Suprapubic skin (tissue), 3 donors: ENCODE measurements around the gene MYH16.

Experiments used
- EP300 ChIP-seq: sonication (generic); formaldehyde crosslinking; IDR thresholded peaks from one replicate; pipeline ENCODE4 v1.6.1; 2017; ENCODE audit warnings: antibody characterized with exemption
- TF ChIP-seq, protein P1 (sequence below), 2 donors: fragments of 200-600 bp in 1 of 2; fragments of 450-650 bp in 1 of 2; sonication (generic) in 1 of 2; IDR thresholded peaks; one replicate each; pipeline ENCODE4 v1.5.1; 2016 to 2019; ENCODE audit warnings: antibody characterized with exemption in 2 of 2, mild to moderate bottlenecking in 1 of 2, moderate library complexity in 1 of 2

DNA sequence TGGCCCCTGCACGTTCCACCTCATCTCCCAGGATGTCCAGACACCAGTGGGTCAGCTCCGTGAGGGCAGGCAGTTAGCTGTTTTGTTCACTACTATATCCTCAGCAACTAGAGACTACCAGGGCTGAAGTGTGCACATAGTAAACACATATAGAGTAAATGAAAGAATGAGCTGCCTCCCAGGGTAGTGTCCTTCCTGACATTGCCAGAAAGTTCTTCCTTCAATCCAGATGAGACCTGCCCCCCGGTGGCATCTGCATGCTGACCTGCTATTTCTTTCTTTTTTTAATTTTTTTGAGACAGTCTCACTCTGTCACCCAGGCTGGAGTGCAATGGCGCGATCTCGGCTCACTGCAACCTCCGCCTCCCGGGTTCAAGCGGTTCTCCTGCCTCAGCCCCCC lies 39.1 kb downstream of the MYH16 start:
- TF ChIP-seq, protein P1, sequence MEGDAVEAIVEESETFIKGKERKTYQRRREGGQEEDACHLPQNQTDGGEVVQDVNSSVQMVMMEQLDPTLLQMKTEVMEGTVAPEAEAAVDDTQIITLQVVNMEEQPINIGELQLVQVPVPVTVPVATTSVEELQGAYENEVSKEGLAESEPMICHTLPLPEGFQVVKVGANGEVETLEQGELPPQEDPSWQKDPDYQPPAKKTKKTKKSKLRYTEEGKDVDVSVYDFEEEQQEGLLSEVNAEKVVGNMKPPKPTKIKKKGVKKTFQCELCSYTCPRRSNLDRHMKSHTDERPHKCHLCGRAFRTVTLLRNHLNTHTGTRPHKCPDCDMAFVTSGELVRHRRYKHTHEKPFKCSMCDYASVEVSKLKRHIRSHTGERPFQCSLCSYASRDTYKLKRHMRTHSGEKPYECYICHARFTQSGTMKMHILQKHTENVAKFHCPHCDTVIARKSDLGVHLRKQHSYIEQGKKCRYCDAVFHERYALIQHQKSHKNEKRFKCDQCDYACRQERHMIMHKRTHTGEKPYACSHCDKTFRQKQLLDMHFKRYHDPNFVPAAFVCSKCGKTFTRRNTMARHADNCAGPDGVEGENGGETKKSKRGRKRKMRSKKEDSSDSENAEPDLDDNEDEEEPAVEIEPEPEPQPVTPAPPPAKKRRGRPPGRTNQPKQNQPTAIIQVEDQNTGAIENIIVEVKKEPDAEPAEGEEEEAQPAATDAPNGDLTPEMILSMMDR (IDR thresholded peaks at IDR 0.05): no peak
- TF ChIP-seq EP300: no peak
